ENCODE data around the gene CAAP1. TPM values are rescaled to one million over a fixed set of nuclear protein-coding genes. Genes with fewer than 3 reads are reported as not detected.
"Not testable (repeated sequence)": the region's sequence is repeated elsewhere in the genome, so short reads cannot be mapped to it uniquely, and the experiment has no call there.

Gene CAAP1
- total and polyA plus RNA-seq, 7 donors = 4.7 to 8.8 (median 6.5) TPM

GRCh38 chr9:26833792-26834191 lies 58.8 kb downstream of the CAAP1 start:
- ATAC-seq (no peak), DNase-seq (no peak)
- Histone ChIP-seq H3K4me3 (no peak overlapping the region), H3K36me3 (ENCODE audit: insufficient read depth in 1 of 2, low read depth in 1 of 2) (peaks cover 0 to 9% of the 10 kb centered on the region in 2 donors), H3K27me3 (ENCODE audit: insufficient read depth in 3 of 3, low read length in 2 of 3) (no peaks in the 10 kb centered on the region), H3K9me3 (no peaks in the 10 kb centered on the region), H3K4me1 (no peaks in the 10 kb centered on the region), H3K27ac (no peak overlapping the region)
- TF ChIP-seq, protein P1, sequence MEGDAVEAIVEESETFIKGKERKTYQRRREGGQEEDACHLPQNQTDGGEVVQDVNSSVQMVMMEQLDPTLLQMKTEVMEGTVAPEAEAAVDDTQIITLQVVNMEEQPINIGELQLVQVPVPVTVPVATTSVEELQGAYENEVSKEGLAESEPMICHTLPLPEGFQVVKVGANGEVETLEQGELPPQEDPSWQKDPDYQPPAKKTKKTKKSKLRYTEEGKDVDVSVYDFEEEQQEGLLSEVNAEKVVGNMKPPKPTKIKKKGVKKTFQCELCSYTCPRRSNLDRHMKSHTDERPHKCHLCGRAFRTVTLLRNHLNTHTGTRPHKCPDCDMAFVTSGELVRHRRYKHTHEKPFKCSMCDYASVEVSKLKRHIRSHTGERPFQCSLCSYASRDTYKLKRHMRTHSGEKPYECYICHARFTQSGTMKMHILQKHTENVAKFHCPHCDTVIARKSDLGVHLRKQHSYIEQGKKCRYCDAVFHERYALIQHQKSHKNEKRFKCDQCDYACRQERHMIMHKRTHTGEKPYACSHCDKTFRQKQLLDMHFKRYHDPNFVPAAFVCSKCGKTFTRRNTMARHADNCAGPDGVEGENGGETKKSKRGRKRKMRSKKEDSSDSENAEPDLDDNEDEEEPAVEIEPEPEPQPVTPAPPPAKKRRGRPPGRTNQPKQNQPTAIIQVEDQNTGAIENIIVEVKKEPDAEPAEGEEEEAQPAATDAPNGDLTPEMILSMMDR (IDR thresholded peaks at IDR 0.05) = no peak
- WGBS, 3 donors = 19 to 22% (median 21%) methylated on average over 6 of the region's 6 CpGs
- intact Hi-C loops (cut with DNase I) = no loop called here

- intact Hi-C loops (cut with DNase I); H3K36me3 ChIP-seq (ENCODE audit: insufficient read depth in 1 of 2, low read depth in 1 of 2); DNase-seq; H3K27me3 ChIP-seq (ENCODE audit: insufficient read depth in 3 of 3, low read length in 2 of 3); H3K4me3 ChIP-seq; H3K4me1 ChIP-seq; ATAC-seq; H3K27ac ChIP-seq; H3K9me3 ChIP-seq: not testable (repeated sequence)
- WGBS, 3 donors = 81 to 91% (median 89%) methylated on average over 4 of the region's 4 CpGs
Measured at GRCh38 chr9:26828391-26828955, 64.1 kb downstream of the CAAP1 start.

GRCh38 chr9:26814799-26815198 lies 77.8 kb downstream of the CAAP1 start:
- Histone ChIP-seq H3K27ac (no peak overlapping the region), H3K4me3 (no peak overlapping the region), H3K27me3 (ENCODE audit: insufficient read depth in 3 of 3, low read length in 2 of 3) (no peaks in the 10 kb centered on the region), H3K36me3 (ENCODE audit: insufficient read depth in 1 of 2, low read depth in 1 of 2) (no peaks in the 10 kb centered on the region), H3K4me1 (no peaks in the 10 kb centered on the region), H3K9me3 (no peaks in the 10 kb centered on the region)
- 76 to 90% (median 77%) methylated on average over 2 of the region's 2 CpGs for WGBS, 3 donors
- TF ChIP-seq, protein P1 (IDR thresholded peaks at IDR 0.05) = no peak
- intact Hi-C loops (cut with DNase I) = no loop called here
- ATAC-seq (no peak), DNase-seq (no peak)

DNA sequence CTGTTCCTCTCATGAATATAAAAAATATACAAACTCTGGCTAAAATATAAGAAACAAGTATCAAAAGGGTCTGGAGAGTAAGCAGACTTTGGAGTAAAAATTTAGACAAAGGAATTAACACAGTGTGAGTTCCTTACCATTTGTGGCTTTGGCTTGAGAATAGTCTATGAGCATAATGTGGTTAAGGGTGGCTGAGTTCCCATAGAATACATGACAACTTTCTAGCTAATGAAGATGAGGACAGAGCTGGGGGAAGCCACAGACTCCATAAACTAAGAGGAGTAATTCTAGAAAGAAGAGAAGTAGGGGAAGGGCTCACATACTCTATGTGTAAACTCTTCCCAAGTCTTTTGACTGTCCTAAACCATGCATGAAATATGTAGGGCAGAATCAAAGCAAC lies 79.4 kb downstream of the CAAP1 start:
- TF ChIP-seq, protein P1 (IDR thresholded peaks at IDR 0.05) = no peak
- no peak for DNase-seq
- Histone ChIP-seq H3K27me3 (ENCODE audit: insufficient read depth in 3 of 3, low read length in 2 of 3) (no peaks in the 10 kb centered on the region), H3K4me3 (no peak overlapping the region), H3K4me1 (no peaks in the 10 kb centered on the region), H3K9me3 (no peaks in the 10 kb centered on the region), H3K36me3 (ENCODE audit: insufficient read depth in 1 of 2, low read depth in 1 of 2) (no peaks in the 10 kb centered on the region), H3K27ac (no peak overlapping the region)
- intact Hi-C loops (cut with DNase I) = no loop called here
- ATAC-seq = no peak

DNA sequence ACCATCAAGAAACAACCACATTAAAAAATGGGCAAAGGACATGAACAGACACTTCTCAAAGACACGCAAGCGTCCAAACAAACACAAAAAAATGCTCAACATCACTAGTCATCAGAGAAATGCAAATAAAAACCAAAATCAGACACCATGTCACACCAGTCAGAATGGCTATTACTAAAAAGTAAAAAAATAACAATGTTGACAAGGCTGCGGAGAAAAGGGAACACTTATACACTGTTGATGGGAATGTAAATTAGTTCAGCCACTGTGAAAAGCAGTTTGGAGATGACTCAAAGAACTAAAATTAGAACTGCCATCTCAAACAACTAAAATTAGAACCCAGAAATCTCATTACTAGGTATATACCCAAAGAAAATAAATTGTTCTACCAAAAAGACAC lies 80.4 kb downstream of the CAAP1 start:
- H3K27ac ChIP-seq = no peak overlapping the region
- WGBS, 3 donors = 93 to 98% (median 95%) methylated on average over 3 of the region's 3 CpGs

More for the DNA sequence above, 80.4 kb downstream of the CAAP1 start:
- intact Hi-C loops (cut with DNase I) = no loop called here
- H3K4me3 ChIP-seq = no peak overlapping the region
- TF ChIP-seq, protein P1 (IDR thresholded peaks at IDR 0.05) = no peak
- no peaks in the 10 kb centered on the region for H3K36me3 ChIP-seq (ENCODE audit: insufficient read depth in 1 of 2, low read depth in 1 of 2)
- ATAC-seq (no peak), DNase-seq (no peak)
- no peaks in the 10 kb centered on the region for H3K4me1 ChIP-seq
- no peaks in the 10 kb centered on the region for H3K27me3 ChIP-seq (ENCODE audit: insufficient read depth in 3 of 3, low read length in 2 of 3)
- no peaks in the 10 kb centered on the region for H3K9me3 ChIP-seq

Data from psoas muscle (tissue), 8 donors.